Kidney (tissue), 14 donors: Measurements from ENCODE around the gene CEP112. TPM values are rescaled to one million over a fixed set of nuclear protein-coding genes. Genes with fewer than 3 reads are reported as not detected.

Source experiments
- DNase-seq, 5 donors: peaks; one replicate each; pipeline ENCODE4 v3.0.0-alpha.2; 2013 to 2020
- FAIRE-seq: peaks from 2 replicates; lab custom pipeline; 2012; peaks lifted over from hg19 to GRCh38; lab: Jason Lieb, UNC
- H3K27ac ChIP-seq, 2 donors: one replicate each; pipeline ENCODE4 v1.7.0; 2013; ENCODE audit warnings: low read depth in 2 of 2, low read length in 2 of 2, inconsistent platforms in 1 of 2
- H3K27me3 ChIP-seq: one replicate; pipeline ENCODE4 v1.7.1; 2013; ENCODE audit warnings: low read length, inconsistent platforms; ENCODE audit not compliant: control insufficient read depth, insufficient read depth
- H3K36me3 ChIP-seq, 3 donors: one replicate each; pipeline versions ENCODE4 v1.7.0 to v1.7.1; 2013; ENCODE audit warnings: low read length in 3 of 3, control low read depth in 1 of 3, inconsistent platforms in 1 of 3; ENCODE audit not compliant: insufficient read depth in 3 of 3, control insufficient read depth in 2 of 3
- H3K4me1 ChIP-seq, 3 donors: one replicate each; pipeline versions ENCODE4 v1.7.0 to v1.7.1; 2013; ENCODE audit warnings: low read length in 3 of 3, inconsistent platforms in 1 of 3, low read depth in 1 of 3; ENCODE audit not compliant: control insufficient read depth in 2 of 3, insufficient read depth in 2 of 3
- H3K4me3 ChIP-seq, 3 donors: one replicate each; pipeline versions ENCODE4 v1.7.0 to v1.8.1; 2013; ENCODE audit warnings: low read length in 3 of 3, control low read depth in 1 of 3, inconsistent platforms in 1 of 3
- H3K9ac ChIP-seq, 3 donors: one replicate each; pipeline versions ENCODE4 v1.7.0 to v1.7.1; 2013; ENCODE audit warnings: low read length in 3 of 3, control low read depth in 1 of 3, inconsistent platforms in 1 of 3
- H3K9me3 ChIP-seq, 3 donors: one replicate each; pipeline versions ENCODE4 v1.7.0 to v1.7.1; 2013; ENCODE audit warnings: low read length in 3 of 3, control low read depth in 1 of 3, inconsistent platforms in 1 of 3; ENCODE audit not compliant: control insufficient read depth in 2 of 3, insufficient read depth in 1 of 3
- intact Hi-C: fragments of 100-400 bp; cut with DNase I; formaldehyde crosslinking; loops from one replicate; pipeline ENCODE4 v1.11.1; 2022
- polyA plus RNA-seq: library from polyadenylated mRNA; stranded (reverse); fragments of 350-450 nt; fragmentation: Illumina TruSeq; extraction: RNeasy Lipid Tissue Mini Kit (QIAGEN cat#74804); gene quantifications from one replicate; pipeline ENCODE4 v1.2.3, GENCODE V29; 2014; ENCODE audit warnings: low read depth, low replicate concordance; ENCODE audit not compliant: insufficient read depth
- total RNA-seq: library from RNA; stranded (reverse); fragmentation: NEBNext Ultra II Directional; extraction: Animal tissue kit (Norgen Biotek cat#: 25700); gene quantifications from one replicate; pipeline ENCODE4 v1.2.1, GENCODE V29; 2021
- TF ChIP-seq, protein P1 (sequence below): IDR thresholded peaks from 3 replicates; pipeline ENCODE4 v1.5.1; 2012; ENCODE audit warnings: mild to moderate bottlenecking, moderate library complexity, borderline replicate concordance; ENCODE audit not compliant: insufficient read depth; ENCODE audit errors: extremely low read depth
- donor health status: control.
- donor health status: control.
- donor health status: control.
- donor health status: control.
- donor health status: control.
- donor health status: DM: yes; HTN: yes; CAD: no.
- donor health status: Normal renal cell carcinoma (clear cell type).

The CEP112 gene
- total and polyA plus RNA-seq, 2 donors from 2014 or later, result 17.0 to 27.4 TPM

DNA sequence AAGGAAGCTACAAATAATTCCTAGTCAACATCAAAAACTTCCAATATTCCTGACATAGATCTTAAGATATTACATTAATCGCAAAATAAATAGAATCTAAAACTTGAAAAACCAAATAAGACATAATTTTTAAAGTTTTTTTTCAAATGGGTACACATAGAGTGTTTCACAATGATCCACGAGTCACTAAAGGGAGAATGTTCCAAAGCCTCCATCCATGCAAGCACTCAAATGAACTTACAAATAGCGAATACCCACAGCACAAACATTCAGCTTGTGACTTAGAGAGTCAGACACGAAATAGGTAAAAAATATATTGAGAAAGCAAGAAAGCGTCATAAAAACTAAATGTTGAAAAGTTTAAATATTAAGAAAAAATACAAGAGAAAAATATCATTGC lies 65.7 kb downstream of the CEP112 start:
- Histone ChIP-seq H3K9ac (no peak overlapping the region), H3K27me3 (no peaks in the 10 kb centered on the region), H3K4me1 (no peaks in the 10 kb centered on the region), H3K36me3 (peaks cover 0 to 3% (median 0%) of the 10 kb centered on the region in 3 donors), H3K27ac (no peak overlapping the region), H3K9me3 (no peaks in the 10 kb centered on the region), H3K4me3 (no peak overlapping the region)
- no peak for FAIRE-seq
- intact Hi-C loops, result no loop called here
- TF ChIP-seq, protein P1, sequence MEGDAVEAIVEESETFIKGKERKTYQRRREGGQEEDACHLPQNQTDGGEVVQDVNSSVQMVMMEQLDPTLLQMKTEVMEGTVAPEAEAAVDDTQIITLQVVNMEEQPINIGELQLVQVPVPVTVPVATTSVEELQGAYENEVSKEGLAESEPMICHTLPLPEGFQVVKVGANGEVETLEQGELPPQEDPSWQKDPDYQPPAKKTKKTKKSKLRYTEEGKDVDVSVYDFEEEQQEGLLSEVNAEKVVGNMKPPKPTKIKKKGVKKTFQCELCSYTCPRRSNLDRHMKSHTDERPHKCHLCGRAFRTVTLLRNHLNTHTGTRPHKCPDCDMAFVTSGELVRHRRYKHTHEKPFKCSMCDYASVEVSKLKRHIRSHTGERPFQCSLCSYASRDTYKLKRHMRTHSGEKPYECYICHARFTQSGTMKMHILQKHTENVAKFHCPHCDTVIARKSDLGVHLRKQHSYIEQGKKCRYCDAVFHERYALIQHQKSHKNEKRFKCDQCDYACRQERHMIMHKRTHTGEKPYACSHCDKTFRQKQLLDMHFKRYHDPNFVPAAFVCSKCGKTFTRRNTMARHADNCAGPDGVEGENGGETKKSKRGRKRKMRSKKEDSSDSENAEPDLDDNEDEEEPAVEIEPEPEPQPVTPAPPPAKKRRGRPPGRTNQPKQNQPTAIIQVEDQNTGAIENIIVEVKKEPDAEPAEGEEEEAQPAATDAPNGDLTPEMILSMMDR, result no peak
- no peak for DNase-seq

DNA sequence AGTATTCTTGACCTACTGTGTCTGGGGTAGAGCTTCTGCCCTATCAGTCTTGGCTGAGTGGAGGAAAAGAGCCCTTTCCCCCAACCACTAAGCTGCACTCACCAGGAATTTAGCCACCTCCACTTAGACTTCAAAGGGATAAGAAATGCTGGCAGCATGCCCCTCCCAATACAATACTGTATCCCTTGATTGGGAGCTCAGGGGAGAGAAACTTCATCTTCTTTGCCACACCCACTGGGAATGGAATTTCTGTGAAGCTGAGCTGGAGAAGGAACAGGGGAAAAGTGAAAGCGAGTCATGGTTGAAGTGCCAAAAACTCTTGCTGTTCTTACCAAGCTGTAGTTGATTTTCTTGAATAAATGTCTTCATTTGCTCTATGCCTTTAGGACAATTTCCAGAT lies 68.8 kb downstream of the CEP112 start:
- intact Hi-C loops, result no loop called here
- Histone ChIP-seq H3K27me3 (no peaks in the 10 kb centered on the region), H3K9me3 (no peaks in the 10 kb centered on the region), H3K36me3 (peaks cover 0 to 3% (median 0%) of the 10 kb centered on the region in 3 donors), H3K9ac (no peak overlapping the region), H3K27ac (no peak overlapping the region), H3K4me3 (no peak overlapping the region), H3K4me1 (no peaks in the 10 kb centered on the region)
- DNase-seq (peak in 3 of 5 donors; percentile 13 to 33 (median 14)), FAIRE-seq (no peak)
- TF ChIP-seq, protein P1, result no peak

DNA sequence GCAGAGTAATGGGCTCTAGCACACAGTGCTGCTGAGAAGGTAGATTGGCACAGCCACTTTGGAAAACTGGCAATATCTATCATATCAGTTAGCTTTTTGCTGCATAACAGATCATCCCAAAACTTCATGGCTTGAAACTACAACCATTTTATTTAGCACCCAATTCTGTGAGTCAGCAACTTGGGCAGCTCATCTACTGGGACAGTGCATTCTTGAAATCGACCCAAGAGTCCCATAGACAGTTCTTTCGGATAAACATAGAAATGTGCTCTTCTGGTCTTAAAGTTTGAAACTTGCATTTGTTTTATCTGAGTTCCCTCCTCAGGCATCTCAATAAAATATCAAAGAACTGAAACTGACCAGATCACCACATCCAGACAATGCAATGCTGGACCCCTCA lies 76.7 kb downstream of the CEP112 start:
- intact Hi-C loops, result no loop called here
- no peak overlapping the region for H3K27ac ChIP-seq
- H3K4me1 ChIP-seq, result no peaks in the 10 kb centered on the region
- no peak overlapping the region for H3K4me3 ChIP-seq
- H3K9me3 ChIP-seq, result no peaks in the 10 kb centered on the region
- H3K27me3 ChIP-seq, result no peaks in the 10 kb centered on the region
- no peak for DNase-seq
- FAIRE-seq, result no peak
- TF ChIP-seq, protein P1, result no peak
- H3K36me3 ChIP-seq, result no peaks in the 10 kb centered on the region
- H3K9ac ChIP-seq, result no peak overlapping the region

DNA sequence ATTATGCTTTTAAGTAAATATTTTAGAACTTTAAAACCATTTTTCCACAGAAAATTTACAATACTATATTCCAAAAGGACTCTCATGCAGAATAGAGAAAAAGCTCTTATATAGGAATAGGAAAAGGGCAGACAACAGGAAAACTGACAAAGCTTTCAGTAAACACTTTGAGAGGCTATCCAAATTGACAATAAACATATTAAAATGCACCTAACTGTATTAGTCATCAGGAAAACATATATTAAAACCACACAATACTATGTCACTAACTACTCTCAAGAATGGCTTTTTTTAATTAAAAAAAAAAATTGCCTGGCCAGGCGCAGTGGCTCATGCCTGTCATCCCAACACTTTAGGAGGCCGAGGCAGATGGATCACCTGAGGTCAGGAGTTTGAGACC lies 77.3 kb downstream of the CEP112 start:
- TF ChIP-seq, protein P1, result no peak
- no peaks in the 10 kb centered on the region for H3K4me1 ChIP-seq
- no peak overlapping the region for H3K9ac ChIP-seq
- H3K27ac ChIP-seq, result no peak overlapping the region
- H3K9me3 ChIP-seq, result no peaks in the 10 kb centered on the region
- no peaks in the 10 kb centered on the region for H3K27me3 ChIP-seq
- DNase-seq (no peak), FAIRE-seq (no peak)
- H3K36me3 ChIP-seq, result no peaks in the 10 kb centered on the region
- intact Hi-C loops, result no loop called here
- no peak overlapping the region for H3K4me3 ChIP-seq
